ENCODE results near the gene CADPS2. TPM values are rescaled to one million over a fixed set of nuclear protein-coding genes. Genes with fewer than 3 reads are reported as not detected.

The CADPS2 gene
- total and polyA plus RNA-seq, 10 of the 15 experiments (the other 5 are each of a cell fraction or from before 2014, with no cell fraction given) = 0.05 to 7.5 (median 0.25) TPM

DNA sequence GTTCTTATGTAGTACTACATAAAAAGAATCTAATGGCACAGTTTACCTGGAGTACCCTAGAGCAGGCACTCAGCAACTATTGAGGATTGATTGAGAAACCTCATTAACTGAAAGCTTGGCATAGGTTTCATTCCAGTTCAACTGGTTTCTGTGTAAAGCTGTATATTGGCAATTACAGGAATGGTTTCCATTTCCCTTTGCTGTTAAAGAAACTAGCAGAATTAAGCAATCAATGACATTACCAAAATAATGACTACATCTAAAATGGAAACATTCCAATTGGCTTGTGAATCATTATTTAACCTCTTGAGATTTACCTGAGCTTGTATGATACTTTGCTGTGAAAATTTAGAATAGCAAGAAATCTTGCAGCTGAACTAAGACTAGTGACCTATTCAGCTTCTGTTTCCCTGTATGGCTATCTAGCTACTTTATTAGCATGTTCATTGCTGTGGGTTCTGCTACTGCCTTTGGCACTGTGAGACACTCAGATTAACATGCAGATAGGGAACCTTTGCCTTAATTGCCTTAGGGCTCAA lies 33.5 kb upstream of the CADPS2 start (continued):
- TF ChIP-seq SREBF2 (IDR thresholded peaks at IDR 0.05; ENCODE audit: low read length) (no peak), POLR2AphosphoS5 (IDR thresholded peaks at IDR 0.05; ENCODE audit: low read length) (no peak)

DNA sequence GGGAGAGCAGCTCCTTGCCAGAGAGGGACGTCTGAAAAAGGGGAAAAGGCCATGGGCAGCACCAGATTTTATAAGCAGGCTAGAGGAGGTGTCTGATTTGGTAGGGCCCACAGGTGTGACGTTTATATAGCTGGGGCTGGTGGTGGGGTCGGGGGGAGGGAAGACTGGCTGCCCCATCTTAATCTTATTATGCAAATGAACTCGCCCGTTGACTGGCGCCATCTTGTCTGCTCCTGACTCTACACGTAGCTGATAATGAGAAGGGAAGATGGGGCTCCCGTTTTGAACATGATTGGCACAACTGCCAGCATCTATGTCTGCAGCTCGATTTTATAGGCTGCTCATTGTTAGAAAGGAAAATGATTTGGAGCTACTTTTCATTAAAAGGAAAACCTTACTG lies 28.6 kb upstream of the CADPS2 start:
- in situ Hi-C loops (cut with MboI) (no loop called here), intact Hi-C loops (cut with micrococcal nuclease; ENCODE audit: unreplicated experiment) (no loop called here)
- Histone ChIP-seq H3K27ac (ENCODE audit: control insufficient read depth, insufficient read depth) (no peak overlapping the region), H3K27me3 (replicated peaks in 1 of 2; ENCODE audit: control insufficient read depth in 2 of 2, insufficient read depth in 2 of 2, low read length in 1 of 2) (no peaks in the 10 kb centered on the region), H3K4me3 (no peak overlapping the region), H4K20me1 (ENCODE audit: control insufficient read depth, insufficient read depth) (no peaks in the 10 kb centered on the region), H3K4me2 (ENCODE audit: control insufficient read depth, insufficient read depth) (no peak overlapping the region), H3K9me3 (replicated peaks; ENCODE audit: control insufficient read depth, insufficient read depth, low read length) (no peaks in the 10 kb centered on the region), H3K36me3 (ENCODE audit: control insufficient read depth in 2 of 2, insufficient read depth in 2 of 2, low read length in 1 of 2) (no peaks in the 10 kb centered on the region), H3K9ac (ENCODE audit: control insufficient read depth, insufficient read depth, low read length) (no peak overlapping the region), H3K79me2 (ENCODE audit: control insufficient read depth, insufficient read depth, low read length) (no peaks in the 10 kb centered on the region), H3K4me1 (ENCODE audit: control insufficient read depth, insufficient read depth, low read length) (no peaks in the 10 kb centered on the region), H2AFZ (ENCODE audit: control insufficient read depth, low read depth, low read length) (no peak overlapping the region)
- ChIA-PET CTCF (interaction anchor here (0.6 to 1.4 kb wide), 3 partner anchors 10 to 1348 kb away, joined by 3 to 4 read pairs (median 3); no protein-coding TSS in a partner anchor), RAD21 (ENCODE audit: unreplicated experiment) (interaction anchor here (0.6 kb wide), 1 partner anchor 244 kb away, joined by 4 read pairs; no protein-coding TSS in a partner anchor), SMC1A (ENCODE audit: uncharacterized antibody, unreplicated experiment) (interaction anchor here (0.8 kb wide), 1 partner anchor 29 kb away, joined by 3 read pairs; no protein-coding TSS in a partner anchor), POLR2A (interaction anchor here (0.7 kb wide), 1 partner anchor 106 kb away, joined by 4 read pairs; no protein-coding TSS in a partner anchor)
- no peak for TF ChIP-seq JUND (IDR thresholded peaks at IDR 0.05; ENCODE audit: low read depth, low read length)
- TF ChIP-seq ATF7 (IDR thresholded peaks at IDR 0.05; ENCODE audit: low read depth) = no peak
- no peak for TF ChIP-seq SREBF2 (IDR thresholded peaks at IDR 0.05; ENCODE audit: low read length)
- TF ChIP-seq SPI1 (IDR thresholded peaks at IDR 0.05; ENCODE audit: borderline replicate concordance, insufficient read depth, low read depth, low read length) = no peak
- TF ChIP-seq NRF1 (conservative IDR thresholded peaks at IDR 0.05; ENCODE audit: low read depth, low read length) = no peak
- ATAC-seq (no peak), FAIRE-seq (no peak), DNase-seq (ENCODE audit: low read depth, low spot score) (no peak)
- no TSS peak for BruUV-seq (replicated peaks)
- 43% methylated on average over 8 of the region's 9 CpGs for WGBS (ENCODE audit: insufficient coverage, insufficient replicate concordance, low lambda C conversion rate, missing lambda C conversion rate)
